A673 (cell line): Measurements from ENCODE around the gene NTS.

Experiments used
- EZH2 ChIP-seq: fragments of 200-600 bp; sonication (generic); IDR thresholded peaks from 2 replicates; pipeline ENCODE4 v1.6.1; 2017; ENCODE audit warnings: borderline replicate concordance, low read depth, mild to moderate bottlenecking, mixed read lengths, antibody characterized with exemption, low read length; ENCODE audit not compliant: poor library complexity, severe bottlenecking
- TF ChIP-seq, protein P1 (sequence below): fragments of 300-800, 200-600 bp; sonication (generic); conservative IDR thresholded peaks from 2 replicates; pipeline ENCODE4 v1.5.1; 2017; ENCODE audit warnings: low read depth, mild to moderate bottlenecking, antibody characterized with exemption, low read length, moderate library complexity, mixed read lengths

DNA sequence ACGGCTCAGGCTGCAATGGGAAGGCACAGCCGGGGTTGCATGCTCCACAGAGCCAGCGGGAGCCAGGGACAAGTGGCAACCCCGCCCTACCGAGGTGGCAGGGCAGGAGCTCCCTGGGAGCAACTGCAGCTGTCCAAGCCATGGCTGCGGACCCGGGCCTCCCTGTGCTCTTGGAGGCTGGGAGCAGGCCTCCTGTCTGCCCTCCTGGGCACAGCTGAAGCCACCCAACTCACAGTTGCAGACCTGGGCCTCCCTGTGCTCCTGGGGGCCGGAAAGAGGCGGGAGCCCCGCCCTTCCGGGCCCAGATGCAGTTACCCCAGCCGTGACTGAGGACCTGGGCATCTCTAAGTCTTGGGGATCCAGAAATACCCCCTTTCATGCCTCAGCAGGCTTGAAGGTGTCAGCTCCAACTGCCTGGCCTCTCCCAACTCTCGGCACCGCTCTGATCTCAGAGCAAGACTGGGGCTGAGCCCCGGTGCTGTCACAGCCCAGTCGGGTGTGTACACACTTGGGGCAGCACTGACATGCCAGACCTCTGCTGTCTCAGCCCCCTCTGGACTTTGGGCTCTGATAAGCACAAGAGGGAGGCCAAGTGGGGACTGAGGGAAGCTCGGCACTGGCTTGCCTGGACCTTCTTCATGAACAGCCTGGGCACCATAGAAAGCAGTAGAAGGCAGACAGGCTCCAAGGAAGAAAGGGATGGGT is 30.3 kb upstream of the NTS start:
- TF ChIP-seq, protein P1, sequence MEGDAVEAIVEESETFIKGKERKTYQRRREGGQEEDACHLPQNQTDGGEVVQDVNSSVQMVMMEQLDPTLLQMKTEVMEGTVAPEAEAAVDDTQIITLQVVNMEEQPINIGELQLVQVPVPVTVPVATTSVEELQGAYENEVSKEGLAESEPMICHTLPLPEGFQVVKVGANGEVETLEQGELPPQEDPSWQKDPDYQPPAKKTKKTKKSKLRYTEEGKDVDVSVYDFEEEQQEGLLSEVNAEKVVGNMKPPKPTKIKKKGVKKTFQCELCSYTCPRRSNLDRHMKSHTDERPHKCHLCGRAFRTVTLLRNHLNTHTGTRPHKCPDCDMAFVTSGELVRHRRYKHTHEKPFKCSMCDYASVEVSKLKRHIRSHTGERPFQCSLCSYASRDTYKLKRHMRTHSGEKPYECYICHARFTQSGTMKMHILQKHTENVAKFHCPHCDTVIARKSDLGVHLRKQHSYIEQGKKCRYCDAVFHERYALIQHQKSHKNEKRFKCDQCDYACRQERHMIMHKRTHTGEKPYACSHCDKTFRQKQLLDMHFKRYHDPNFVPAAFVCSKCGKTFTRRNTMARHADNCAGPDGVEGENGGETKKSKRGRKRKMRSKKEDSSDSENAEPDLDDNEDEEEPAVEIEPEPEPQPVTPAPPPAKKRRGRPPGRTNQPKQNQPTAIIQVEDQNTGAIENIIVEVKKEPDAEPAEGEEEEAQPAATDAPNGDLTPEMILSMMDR = no peak
- TF ChIP-seq EZH2 = no peak
